Keratinocyte (primary cell): ENCODE measurements around the gene COL16A1. TPM values are rescaled to one million over a fixed set of nuclear protein-coding genes. Genes with fewer than 3 reads are reported as not detected.

Experiments
- DNase-seq: peaks from one replicate; pipeline ENCODE4 v3.0.0-alpha.2; 2011; ENCODE audit warnings: low read depth, missing footprints, low spot score
- FAIRE-seq: peaks from 2 replicates; lab custom pipeline; 2011; peaks lifted over from hg19 to GRCh38; lab: Jason Lieb, UNC
- H2AFZ ChIP-seq: 2 replicates; pipeline ENCODE4 v1.6.0; 2012; ENCODE audit warnings: low read length, control low read depth, inconsistent platforms; ENCODE audit not compliant: control insufficient read depth
- H3K27ac ChIP-seq: 2 replicates; pipeline ENCODE4 v1.5.1; 2011; ENCODE audit warnings: low read length; ENCODE audit not compliant: control insufficient read depth, insufficient read depth
- H3K27me3 ChIP-seq: 3 replicates; pipeline ENCODE4 v1.6.0; 2011; ENCODE audit warnings: low read length; ENCODE audit not compliant: control insufficient read depth, insufficient read depth; ENCODE audit errors: extremely low read depth
- H3K36me3 ChIP-seq, 2 experiments: 2 replicates in 1 of 2; 3 replicates in 1 of 2; pipeline ENCODE4 v1.5.1; 2011; ENCODE audit warnings: low read length in 2 of 2, mild to moderate bottlenecking in 1 of 2; ENCODE audit not compliant: control insufficient read depth in 2 of 2, insufficient read depth in 2 of 2; ENCODE audit errors: extremely low read depth in 1 of 2
- H3K4me1 ChIP-seq: 3 replicates; pipeline ENCODE4 v1.5.1; 2011; ENCODE audit warnings: low read length; ENCODE audit not compliant: control insufficient read depth, insufficient read depth; ENCODE audit errors: extremely low read depth
- H3K4me2 ChIP-seq: 3 replicates; pipeline ENCODE4 v1.6.0; 2011; ENCODE audit warnings: low read depth, low read length; ENCODE audit not compliant: control insufficient read depth, insufficient read depth; ENCODE audit errors: extremely low read depth
- H3K4me3 ChIP-seq, 3 experiments: fragments of 200-600 bp in 1 of 3; sonication (generic) in 1 of 3; 2 replicates in 2 of 3; 3 replicates in 1 of 3; pipeline ENCODE4 v1.5.1; 2011 to 2016; ENCODE audit warnings: low read length in 3 of 3, mild to moderate bottlenecking in 3 of 3, control low read depth in 2 of 3, inconsistent platforms in 1 of 3, low read depth in 1 of 3, mixed read lengths in 1 of 3, mixed run types in 1 of 3, moderate library complexity in 1 of 3; ENCODE audit not compliant: control insufficient read depth in 2 of 3, insufficient read depth in 2 of 3; ENCODE audit errors: extremely low read depth in 1 of 3
- H3K79me2 ChIP-seq: 2 replicates; pipeline ENCODE4 v1.6.0; 2012; ENCODE audit warnings: low read length; ENCODE audit not compliant: control insufficient read depth, insufficient read depth
- H3K9ac ChIP-seq: 3 replicates; pipeline ENCODE4 v1.6.0; 2011; ENCODE audit warnings: low read length; ENCODE audit not compliant: control insufficient read depth, insufficient read depth; ENCODE audit errors: extremely low read depth
- H3K9me1 ChIP-seq: 3 replicates; pipeline ENCODE4 v1.6.0; 2011; ENCODE audit warnings: low read length; ENCODE audit not compliant: control insufficient read depth, insufficient read depth; ENCODE audit errors: extremely low read depth
- H3K9me3 ChIP-seq: 2 replicates; pipeline ENCODE4 v1.5.1; 2012; ENCODE audit warnings: low read depth, low read length; ENCODE audit not compliant: control insufficient read depth
- H4K20me1 ChIP-seq: 3 replicates; pipeline ENCODE4 v1.6.0; 2011; ENCODE audit warnings: low read length; ENCODE audit not compliant: control insufficient read depth, insufficient read depth; ENCODE audit errors: extremely low read depth
- EZH2 ChIP-seq: IDR thresholded peaks from one replicate; pipeline ENCODE4 v1.6.1; 2012; ENCODE audit warnings: inconsistent platforms, mild to moderate bottlenecking, low read length, moderate library complexity
- dilution Hi-C: fragments of 300-500 bp; cut with MboI; formaldehyde crosslinking; loops from one replicate; pipeline ENCODE4 v1.7.0; 2020; ENCODE audit warnings: low sequenced_read_pairs; ENCODE audit not compliant: extremely low pct_ligation_motif_present
- polyA plus RNA-seq, 5 experiments: library from polyadenylated mRNA; depleted of rRNA in 3 of 5; stranded (reverse) in 3 of 5; stranded (forward) in 1 of 5; unstranded in 1 of 5; fragments of >200 nt; gene quantifications; 1 replicate in 1 of 5; 2 replicates in 3 of 5; 3 replicates in 1 of 5; pipeline versions ENCODE4 v1.2.1 to v1.2.3, GENCODE V29; 2011 to 2012; ENCODE audit warnings: missing spikeins in 2 of 5, low read depth in 1 of 5, low replicate concordance in 1 of 5
- TF ChIP-seq, protein P1 (sequence below), 3 experiments: IDR thresholded peaks in 1 of 3; conservative IDR thresholded peaks in 1 of 3; optimal IDR thresholded peaks in 1 of 3; 2 replicates in 2 of 3; 3 replicates in 1 of 3; pipeline versions ENCODE3 to v1.5.1; 2011; ENCODE audit warnings: low read length in 3 of 3, mild to moderate bottlenecking in 3 of 3, moderate library complexity in 2 of 3, control low read depth in 1 of 3, inconsistent platforms in 1 of 3; ENCODE audit not compliant: insufficient read depth in 2 of 3; ENCODE audit errors: extremely low read depth in 1 of 3

COL16A1 gene
- polyA plus RNA-seq, 1 donor (not counting 4 experiments of a cell fraction or from before 2014, with no cell fraction given), result 43.4 TPM

DNA sequence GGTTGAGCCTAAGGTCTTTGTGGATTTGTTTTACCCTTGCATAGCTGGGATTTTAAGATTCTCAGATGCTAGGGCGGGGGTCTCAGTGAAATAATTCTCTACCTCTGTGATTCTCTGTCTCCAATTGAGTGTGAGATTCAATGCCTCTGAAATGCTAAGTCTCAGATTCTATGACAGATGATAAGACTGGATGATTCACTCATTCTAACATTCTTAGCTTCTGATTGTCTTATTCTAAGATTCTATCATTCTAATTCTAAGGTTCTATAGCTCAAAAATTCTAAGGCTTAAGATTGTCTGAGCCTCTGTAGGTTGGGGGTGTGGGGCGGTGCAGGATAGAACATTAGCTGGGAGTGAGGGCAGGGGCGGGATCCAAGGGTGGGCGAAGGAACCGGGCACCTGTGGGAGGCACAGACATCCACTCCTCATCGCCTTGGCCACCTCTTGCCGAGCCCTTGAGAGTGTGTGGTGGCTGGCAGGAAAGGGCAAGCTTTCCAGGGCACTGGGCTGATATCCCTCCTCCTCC lies 30.8 kb upstream of the COL16A1 start:
- Histone ChIP-seq H3K9me1 (no peaks in the 10 kb centered on the region), H3K27ac (no peak overlapping the region), H3K79me2 (no peaks in the 10 kb centered on the region), H3K27me3 (no peaks in the 10 kb centered on the region), H3K9ac (no peak overlapping the region), H2AFZ (no peak overlapping the region), H3K36me3 (no peaks in the 10 kb centered on the region), H3K4me1 (peaks cover 17% of the 10 kb centered on the region), H4K20me1 (no peaks in the 10 kb centered on the region), H3K4me2 (no peak overlapping the region), H3K9me3 (no peaks in the 10 kb centered on the region), H3K4me3 (no peak overlapping the region)
- FAIRE-seq (peak; percentile 66), DNase-seq (no peak)
- dilution Hi-C loops, result no loop called here
- TF ChIP-seq EZH2, result no peak
- TF ChIP-seq, protein P1, sequence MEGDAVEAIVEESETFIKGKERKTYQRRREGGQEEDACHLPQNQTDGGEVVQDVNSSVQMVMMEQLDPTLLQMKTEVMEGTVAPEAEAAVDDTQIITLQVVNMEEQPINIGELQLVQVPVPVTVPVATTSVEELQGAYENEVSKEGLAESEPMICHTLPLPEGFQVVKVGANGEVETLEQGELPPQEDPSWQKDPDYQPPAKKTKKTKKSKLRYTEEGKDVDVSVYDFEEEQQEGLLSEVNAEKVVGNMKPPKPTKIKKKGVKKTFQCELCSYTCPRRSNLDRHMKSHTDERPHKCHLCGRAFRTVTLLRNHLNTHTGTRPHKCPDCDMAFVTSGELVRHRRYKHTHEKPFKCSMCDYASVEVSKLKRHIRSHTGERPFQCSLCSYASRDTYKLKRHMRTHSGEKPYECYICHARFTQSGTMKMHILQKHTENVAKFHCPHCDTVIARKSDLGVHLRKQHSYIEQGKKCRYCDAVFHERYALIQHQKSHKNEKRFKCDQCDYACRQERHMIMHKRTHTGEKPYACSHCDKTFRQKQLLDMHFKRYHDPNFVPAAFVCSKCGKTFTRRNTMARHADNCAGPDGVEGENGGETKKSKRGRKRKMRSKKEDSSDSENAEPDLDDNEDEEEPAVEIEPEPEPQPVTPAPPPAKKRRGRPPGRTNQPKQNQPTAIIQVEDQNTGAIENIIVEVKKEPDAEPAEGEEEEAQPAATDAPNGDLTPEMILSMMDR (optimal IDR thresholded peaks at IDR 0.05 in 1 of 3, IDR thresholded peaks at IDR 0.05 in 1 of 3, conservative IDR thresholded peaks at IDR 0.05 in 1 of 3; ENCODE audit: extremely low read depth in 1 of 3, insufficient read depth in 2 of 3, low read length in 3 of 3), result no peak

DNA sequence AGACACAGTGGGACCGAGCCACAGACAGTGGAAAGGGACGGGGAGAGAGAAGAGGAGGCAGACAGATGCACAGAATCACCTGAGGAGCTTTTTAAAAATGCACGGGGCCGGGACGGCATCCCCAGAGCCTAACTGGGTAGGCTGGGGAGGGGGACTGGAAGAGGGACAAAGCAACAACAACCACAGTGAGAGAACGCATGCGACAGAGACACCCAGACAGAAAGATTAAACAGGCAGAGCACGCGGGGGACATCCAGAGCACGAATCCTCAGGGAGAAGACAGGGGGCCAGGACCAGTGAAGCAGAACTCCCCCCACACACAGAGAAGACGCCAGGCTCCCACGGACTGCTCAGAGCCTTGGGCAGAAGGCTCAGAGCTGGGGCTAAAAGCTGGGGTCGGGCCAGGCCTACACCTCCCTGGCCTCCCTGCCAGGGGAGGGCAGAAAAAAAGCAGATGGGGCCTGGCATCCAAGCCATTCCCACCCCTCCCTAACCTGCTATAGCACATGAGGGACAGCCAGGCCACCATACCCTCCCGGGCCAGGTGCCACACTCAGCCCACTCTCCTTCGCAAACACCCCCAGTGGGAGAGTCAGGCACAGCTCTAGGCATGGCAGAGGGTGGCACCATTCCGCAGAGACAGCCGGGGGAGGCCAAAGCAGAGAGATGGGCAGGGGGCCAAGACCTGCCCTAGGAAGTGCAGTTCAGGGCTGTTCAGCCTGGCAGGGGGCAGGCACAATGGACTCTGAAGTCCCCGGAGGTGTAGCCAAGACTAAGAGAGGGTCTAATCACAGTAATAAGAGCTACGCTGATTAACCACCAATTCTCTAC lies 29.8 kb upstream of the COL16A1 start:
- TF ChIP-seq EZH2, result no peak
- TF ChIP-seq, protein P1 (optimal IDR thresholded peaks at IDR 0.05 in 1 of 3, IDR thresholded peaks at IDR 0.05 in 1 of 3, conservative IDR thresholded peaks at IDR 0.05 in 1 of 3; ENCODE audit: extremely low read depth in 1 of 3, insufficient read depth in 2 of 3, low read length in 3 of 3), result no peak
- no peak overlapping the region for H3K4me2 ChIP-seq
- dilution Hi-C loops, result no loop called here
- H3K36me3 ChIP-seq, result no peaks in the 10 kb centered on the region
- H4K20me1 ChIP-seq, result no peaks in the 10 kb centered on the region
- FAIRE-seq (no peak), DNase-seq (no peak)
- peaks cover 8% of the 10 kb centered on the region for H3K4me1 ChIP-seq
- no peak overlapping the region for H3K27ac ChIP-seq
- H3K4me3 ChIP-seq, result no peak overlapping the region
- no peaks in the 10 kb centered on the region for H3K27me3 ChIP-seq
- H2AFZ ChIP-seq, result no peak overlapping the region
- H3K79me2 ChIP-seq, result no peaks in the 10 kb centered on the region
- no peak overlapping the region for H3K9ac ChIP-seq
- no peaks in the 10 kb centered on the region for H3K9me3 ChIP-seq
- H3K9me1 ChIP-seq, result no peaks in the 10 kb centered on the region
